H1 (cell line): ENCODE data around the gene CPLANE2. TPM values are rescaled to one million over a fixed set of nuclear protein-coding genes. Genes with fewer than 3 reads are reported as not detected.
"Not testable (repeated sequence)": the region's sequence is repeated elsewhere in the genome, so short reads cannot be mapped to it uniquely, and the experiment has no call there.

Source experiments
- CTCF ChIA-PET: fragments of 300-600 bp; sonication (Branson Sonifier 250); formaldehyde crosslinking; loops from one replicate; lab custom pipeline; 2021; ENCODE audit not compliant: partially characterized antibody; lab: Charles Lee
- POLR2A ChIA-PET: fragments of 300-600 bp; sonication (Branson Sonifier 250); formaldehyde crosslinking; loops from one replicate; lab custom pipeline; 2021; ENCODE audit warnings: inconsistent platforms; ENCODE audit not compliant: partially characterized antibody; lab: Charles Lee
- DNase-seq, 2 experiments: peaks; one replicate each; pipeline versions ENCODE4 v3.0.0 to v3.0.0-alpha.2; 2010 to 2022; ENCODE audit warnings: low spot score in 2 of 2, low read depth in 1 of 2, mixed read lengths in 1 of 2
- FAIRE-seq: peaks from 2 replicates; lab custom pipeline; 2011; peaks lifted over from hg19 to GRCh38; lab: Jason Lieb, UNC
- H2AFZ ChIP-seq: 2 replicates; pipeline ENCODE4 v1.8.1; 2012; ENCODE audit warnings: low read length, inconsistent platforms
- H2AK5ac ChIP-seq: 2 replicates; pipeline ENCODE4 v1.6.1; 2013; ENCODE audit warnings: low read depth, low read length
- H2BK120ac ChIP-seq: replicated peaks from 2 replicates; pipeline ENCODE3; 2013; ENCODE audit warnings: low read depth, low read length, inconsistent platforms
- H2BK12ac ChIP-seq: 2 replicates; pipeline ENCODE4 v1.6.1; 2013; ENCODE audit warnings: low read depth, low read length
- H2BK15ac ChIP-seq: 2 replicates; pipeline ENCODE4 v1.6.1; 2013; ENCODE audit warnings: low read length
- H2BK20ac ChIP-seq: 2 replicates; pipeline ENCODE4 v1.6.1; 2013; ENCODE audit warnings: low read length
- H2BK5ac ChIP-seq: 2 replicates; pipeline ENCODE4 v1.6.1; 2013; ENCODE audit warnings: low read depth, low read length
- H3K14ac ChIP-seq: 2 replicates; pipeline ENCODE4 v1.6.1; 2013; ENCODE audit warnings: inconsistent platforms; ENCODE audit not compliant: insufficient read length
- H3K18ac ChIP-seq: 2 replicates; pipeline ENCODE4 v1.6.1; 2013; ENCODE audit warnings: low read length; ENCODE audit errors: extremely low read depth
- H3K23ac ChIP-seq: 2 replicates; pipeline ENCODE4 v1.6.1; 2013; ENCODE audit warnings: inconsistent platforms; ENCODE audit not compliant: insufficient read length
- H3K23me2 ChIP-seq: 2 replicates; pipeline ENCODE4 v1.6.1; 2013; ENCODE audit warnings: low read depth, low read length
- H3K27ac ChIP-seq: 2 replicates; pipeline ENCODE4 v1.6.1; 2011; ENCODE audit warnings: low read depth, low read length, inconsistent platforms
- H3K27me3 ChIP-seq, 4 experiments: replicated peaks in 1 of 4; 1 replicate in 1 of 4; 2 replicates in 3 of 4; pipeline versions ENCODE4 v1.6.1 to v1.8.1; 2011 to 2013; ENCODE audit warnings: low read length in 3 of 4, mild to moderate bottlenecking in 3 of 4, inconsistent platforms in 2 of 4, mixed read lengths in 2 of 4, moderate library complexity in 1 of 4; ENCODE audit not compliant: control insufficient read depth in 3 of 4, insufficient read depth in 3 of 4; ENCODE audit errors: extremely low read depth in 1 of 4
- H3K36me3 ChIP-seq, 4 experiments: 2 replicates each; pipeline versions ENCODE4 v1.6.1 to v1.8.1; 2011 to 2013; ENCODE audit warnings: mild to moderate bottlenecking in 4 of 4, low read length in 3 of 4, moderate library complexity in 2 of 4, control low read depth in 1 of 4, inconsistent platforms in 1 of 4; ENCODE audit not compliant: insufficient read depth in 4 of 4, control insufficient read depth in 2 of 4
- H3K4ac ChIP-seq: replicated peaks from 2 replicates; pipeline ENCODE3; 2013; ENCODE audit warnings: low read length, low read depth, mixed read lengths, inconsistent platforms; ENCODE audit not compliant: insufficient read length
- H3K4me1 ChIP-seq, 4 experiments: replicated peaks in 1 of 4; 1 replicate in 1 of 4; 2 replicates in 3 of 4; pipeline versions ENCODE4 v1.6.1 to v1.8.1; 2011 to 2013; ENCODE audit warnings: low read length in 3 of 4, inconsistent platforms in 2 of 4, mixed read lengths in 1 of 4; ENCODE audit not compliant: insufficient read depth in 4 of 4, control insufficient read depth in 3 of 4
- H3K4me2 ChIP-seq, 2 experiments: 2 replicates each; pipeline versions ENCODE4 v1.6.1 to v1.8.1; 2011 to 2013; ENCODE audit warnings: low read depth in 2 of 2, low read length in 2 of 2, control low read depth in 1 of 2, inconsistent platforms in 1 of 2, mild to moderate bottlenecking in 1 of 2; ENCODE audit not compliant: insufficient read depth in 1 of 2
- H3K4me3 ChIP-seq, 4 experiments: fragments of 200-600, 300-600 bp in 1 of 4; sonication (generic), shearing (Covaris generic), sonication (Bioruptor Twin) in 1 of 4; 2 replicates each; pipeline versions ENCODE4 v1.5.1 to v1.8.1; 2011 to 2016; ENCODE audit warnings: low read length in 4 of 4, low read depth in 3 of 4, control low read depth in 2 of 4, inconsistent platforms in 2 of 4, mild to moderate bottlenecking in 2 of 4, mixed read lengths in 1 of 4, moderate library complexity in 1 of 4; ENCODE audit not compliant: insufficient read depth in 2 of 4; ENCODE audit errors: extremely low read depth in 1 of 4
- H3K56ac ChIP-seq: replicated peaks from 2 replicates; pipeline ENCODE3; 2013; ENCODE audit warnings: low read depth, mild to moderate bottlenecking, mixed read lengths, low read length, inconsistent platforms; ENCODE audit not compliant: insufficient read length
- H3K79me1 ChIP-seq: 2 replicates; pipeline ENCODE4 v1.6.1; 2013; ENCODE audit warnings: low read depth, low read length, control low read depth
- H3K79me2 ChIP-seq, 2 experiments: 2 replicates each; pipeline versions ENCODE4 v1.6.1 to v1.8.1; 2012 to 2013; ENCODE audit warnings: low read length in 2 of 2, mild to moderate bottlenecking in 2 of 2, inconsistent platforms in 1 of 2; ENCODE audit not compliant: insufficient read depth in 2 of 2, control insufficient read depth in 1 of 2
- H3K9ac ChIP-seq, 4 experiments: replicated peaks in 1 of 4; 1 replicate in 1 of 4; 2 replicates in 3 of 4; pipeline versions ENCODE4 v1.6.1 to v1.8.1; 2011 to 2013; ENCODE audit warnings: low read depth in 3 of 4, low read length in 3 of 4, control low read depth in 2 of 4, mild to moderate bottlenecking in 2 of 4, moderate library complexity in 2 of 4, inconsistent platforms in 1 of 4; ENCODE audit errors: extremely low read depth in 1 of 4
- H3K9me3 ChIP-seq, 2 experiments: 2 replicates each; pipeline versions ENCODE4 v1.6.1 to v1.8.1; 2012 to 2013; ENCODE audit warnings: mild to moderate bottlenecking in 2 of 2, moderate library complexity in 2 of 2, control low read depth in 1 of 2, inconsistent platforms in 1 of 2, low read depth in 1 of 2, low read length in 1 of 2, mixed read lengths in 1 of 2; ENCODE audit not compliant: insufficient read depth in 2 of 2
- H4K20me1 ChIP-seq, 2 experiments: replicated peaks in 1 of 2; 2 replicates each; pipeline versions ENCODE3 to v1.8.1; 2011 to 2013; ENCODE audit warnings: inconsistent platforms in 2 of 2, low read length in 2 of 2, mild to moderate bottlenecking in 1 of 2; ENCODE audit not compliant: insufficient read depth in 2 of 2, control insufficient read depth in 1 of 2
- H4K5ac ChIP-seq: 2 replicates; pipeline ENCODE4 v1.6.1; 2013; ENCODE audit warnings: low read length, low read depth, mixed read lengths, inconsistent platforms; ENCODE audit not compliant: insufficient read length
- H4K8ac ChIP-seq: 2 replicates; pipeline ENCODE4 v1.8.0; 2013; ENCODE audit warnings: mild to moderate bottlenecking, moderate library complexity, low read length, inconsistent platforms; ENCODE audit not compliant: insufficient read depth; ENCODE audit errors: extremely low read depth
- H4K91ac ChIP-seq: replicated peaks from 2 replicates; pipeline ENCODE3; 2013; ENCODE audit warnings: low read length, mixed read lengths, inconsistent platforms; ENCODE audit not compliant: insufficient read length
- WGBS, 2 experiments: shearing (Covaris generic) in 1 of 2; methylation state at CpG; one replicate each; pipeline versions ENCODE4 v1.1.6 to v1.1.7; 2013 to 2015; ENCODE audit warnings: low lambda C conversion rate in 2 of 2, mixed read lengths in 2 of 2, inconsistent platforms in 1 of 2, low coverage in 1 of 2, missing lambda C conversion rate in 1 of 2; ENCODE audit not compliant: insufficient replicate concordance in 2 of 2, insufficient coverage in 1 of 2, insufficient read length in 1 of 2; ENCODE audit errors: extremely low coverage in 1 of 2, missing lambda C conversion rate in 1 of 2; 5-methylcytosine and 5-hydroxymethylcytosine counted together
- polyA plus RNA-seq, 7 experiments: library from polyadenylated mRNA; depleted of rRNA in 3 of 7; stranded (reverse) in 5 of 7; unstranded in 2 of 7; fragments of >200 nt in 5 of 7; fragments of 200-250 nt in 2 of 7; gene quantifications; 1 replicate in 5 of 7; 2 replicates in 1 of 7; 4 replicates in 1 of 7; pipeline versions ENCODE4 v1.2.1 to v1.2.3, GENCODE V29; 2011 to 2013; ENCODE audit warnings: missing spikeins in 2 of 7, mixed read lengths in 2 of 7
- total RNA-seq: library from RNA; stranded (reverse); fragmentation: NEBNext Ultra II Directional; extraction: Animal tissue kit (Norgen Biotek cat#: 25700); gene quantifications from 2 replicates; pipeline ENCODE4 v1.2.1, GENCODE V29; 2021

CPLANE2 gene
- total and polyA plus RNA-seq, 2 of the 8 experiments (the other 6 are each of a cell fraction or from before 2014, with no cell fraction given) = 2.3 to 2.5 TPM

GRCh38 chr1:16213544-16213943 lies 23.4 kb downstream of the CPLANE2 start:
- not testable (repeated sequence) for H2BK15ac ChIP-seq, H3K36me3 ChIP-seq, H2AK5ac ChIP-seq, H4K20me1 ChIP-seq, H2BK5ac ChIP-seq, H3K23ac ChIP-seq, H3K56ac ChIP-seq, H3K79me1 ChIP-seq, H2AFZ ChIP-seq, H4K8ac ChIP-seq, H3K14ac ChIP-seq, H3K4ac ChIP-seq, H4K91ac ChIP-seq, FAIRE-seq, H3K9ac ChIP-seq, H3K9me3 ChIP-seq, H3K4me3 ChIP-seq, DNase-seq, H3K18ac ChIP-seq, H4K5ac ChIP-seq, H3K27ac ChIP-seq
- peak overlapping the region; percentile 8 for H2BK120ac ChIP-seq
- ChIA-PET POLR2A (interaction anchor here (0.6 to 3.5 kb wide), 8 partner anchors 10 to 144 kb away, joined by 3 to 32 read pairs (median 3); no protein-coding TSS in a partner anchor), CTCF (interaction anchor here (0.7 to 1.8 kb wide), 3 partner anchors 14 to 133 kb away, joined by 3 to 5 read pairs (median 3); no protein-coding TSS in a partner anchor)
- H2BK20ac ChIP-seq = peak overlapping the region; percentile 83; the same call in 1 of the 2 replicates
- H3K23me2 ChIP-seq = peaks cover 27% of the 10 kb centered on the region
- peak overlapping the region; percentile 30; the same call in 1 of the 2 replicates for H2BK12ac ChIP-seq
- H3K79me2 ChIP-seq = peaks cover 5 to 33% of the 10 kb centered on the region in 2 experiments; a peak in 3 of 4 replicates
- H3K27me3 ChIP-seq = peaks cover 0 to 11% (median 6%) of the 10 kb centered on the region in 4 experiments; a peak in 5 of 7 replicates
- 90% methylated on average over 3 of the region's 3 CpGs; no CpG with 5 or more reads in 1 of the 2 experiments for WGBS, 2 experiments
- peaks cover 10 to 46% (median 30%) of the 10 kb centered on the region in 4 experiments for H3K4me1 ChIP-seq
- H3K4me2 ChIP-seq = peak overlapping the region; percentile 83 to 89; a peak in 1 of 4 replicates
